Measurements from ENCODE around the gene PLTP.
"Not testable (repeated sequence)": the region's sequence is repeated elsewhere in the genome, so short reads cannot be mapped to it uniquely, and the experiment has no call there.

Gene PLTP

GRCh38 chr20:45911486-45912343, at the start of gene PLTP:
PLTP (minus strand) TSS chr20:45912155; CDS start chr20:45911452, 703 bp downstream.
- no peak for DNase-seq (ENCODE audit: low read depth, low spot score)

- DNase-seq (ENCODE audit: low read depth, low spot score): no peak
Observed at GRCh38 chr20:45959956-45960630, 48.1 kb upstream of the PLTP start.

- no peak for DNase-seq (ENCODE audit: low read depth, low spot score)
Observed at GRCh38 chr20:45959126-45959525, 47.2 kb upstream of the PLTP start.

- no peak for DNase-seq (ENCODE audit: low read depth, low spot score)
Observed at GRCh38 chr20:45958593-45958992, 46.6 kb upstream of the PLTP start.

- DNase-seq (ENCODE audit: low read depth, low spot score): no peak
Observed at GRCh38 chr20:45957021-45957941, 45.3 kb upstream of the PLTP start.

GRCh38 chr20:45956326-45956725, 44.4 kb upstream of the PLTP start:
- DNase-seq (ENCODE audit: low read depth, low spot score): not testable (repeated sequence)

- no peak for DNase-seq (ENCODE audit: low read depth, low spot score)
Observed at GRCh38 chr20:45953672-45954071, 41.7 kb upstream of the PLTP start.

- no peak for DNase-seq (ENCODE audit: low read depth, low spot score)
Observed at GRCh38 chr20:45952861-45953260, 40.9 kb upstream of the PLTP start.

- DNase-seq (ENCODE audit: low read depth, low spot score): no peak
Observed at GRCh38 chr20:45951925-45952834, 40.2 kb upstream of the PLTP start.

GRCh38 chr20:45950330-45950646, 38.3 kb upstream of the PLTP start:
- no peak for DNase-seq (ENCODE audit: low read depth, low spot score)

GRCh38 chr20:45949542-45950329, 37.8 kb upstream of the PLTP start:
- no peak for DNase-seq (ENCODE audit: low read depth, low spot score)

- DNase-seq (ENCODE audit: low read depth, low spot score): no peak
Observed at GRCh38 chr20:45948742-45949541, 37.0 kb upstream of the PLTP start.

GRCh38 chr20:45948261-45948733, 36.3 kb upstream of the PLTP start:
- no peak for DNase-seq (ENCODE audit: low read depth, low spot score)

GRCh38 chr20:45947110-45947866, 35.3 kb upstream of the PLTP start:
- DNase-seq (ENCODE audit: low read depth, low spot score): no peak

- no peak for DNase-seq (ENCODE audit: low read depth, low spot score)
Observed at GRCh38 chr20:45946149-45946970, 34.4 kb upstream of the PLTP start.

GRCh38 chr20:45945678-45946148, 33.8 kb upstream of the PLTP start:
- peak; percentile 55 for DNase-seq (ENCODE audit: low read depth, low spot score)

GRCh38 chr20:45944965-45945677, 33.2 kb upstream of the PLTP start:
- no peak for DNase-seq (ENCODE audit: low read depth, low spot score)

All from smooth muscle cell of the brain vasculature (primary cell).